ENCODE measurements around the gene ATP1A1. TPM values are rescaled to one million over a fixed set of nuclear protein-coding genes. Genes with fewer than 3 reads are reported as not detected.

The ATP1A1 gene
- total and polyA plus RNA-seq, 2 experiments from 2014 or later = 117 to 202 TPM

DNA sequence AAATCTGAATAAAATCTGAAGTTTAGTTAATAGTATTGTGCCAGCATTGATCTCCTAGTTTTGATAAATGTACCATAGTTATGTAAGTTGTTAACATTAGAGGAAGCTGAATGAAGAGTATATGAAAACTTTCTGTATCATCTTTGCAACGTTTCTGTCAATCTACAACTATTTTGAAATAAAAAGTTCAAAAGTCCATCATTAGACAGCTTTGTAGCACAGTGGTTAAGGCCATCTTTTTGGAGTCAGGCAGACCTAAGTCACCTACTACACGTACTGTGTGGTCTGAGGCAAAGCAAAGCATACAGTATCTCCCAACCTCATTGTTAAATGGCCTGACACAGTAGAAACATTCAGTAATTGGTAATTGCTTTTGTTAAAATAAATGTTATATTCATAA lies 47.9 kb upstream of the ATP1A1 start:
- Histone ChIP-seq H3K27ac (ENCODE audit: low read depth) (no peak overlapping the region), H3K4me3 (no peak overlapping the region), H3F3A (replicated peaks; ENCODE audit: low read depth) (no peaks in the 10 kb centered on the region), H3K4me2 (no peak overlapping the region), H4K20me1 (replicated peaks; ENCODE audit: insufficient read depth) (no peaks in the 10 kb centered on the region), H3K79me2 (replicated peaks; ENCODE audit: insufficient read depth) (no peaks in the 10 kb centered on the region), H3K27me3 (ENCODE audit: insufficient read depth) (no peaks in the 10 kb centered on the region), H2AFZ (no peak overlapping the region), H3K4me1 (ENCODE audit: insufficient read depth) (no peaks in the 10 kb centered on the region), H3K36me3 (ENCODE audit: insufficient read depth) (no peaks in the 10 kb centered on the region), H3K9me2 (ENCODE audit: insufficient read depth) (no peaks in the 10 kb centered on the region)
- Mint-ChIP-seq H3K27me3 (ENCODE audit: insufficient read depth, low read depth, poor library complexity) (no peaks in the 10 kb centered on the region), H3K27ac (no peak overlapping the region), H3K36me3 (ENCODE audit: low read depth) (no peaks in the 10 kb centered on the region), H3K9me3 (no peaks in the 10 kb centered on the region), H3K4me1 (peaks cover 5% of the 10 kb centered on the region; the same call in 1 of the 3 replicates), H3K4me3 (no peak overlapping the region)
- no peak for TF ChIP-seq REST (IDR thresholded peaks at IDR 0.05; ENCODE audit: unreplicated experiment)
- TF ChIP-seq, protein P1, sequence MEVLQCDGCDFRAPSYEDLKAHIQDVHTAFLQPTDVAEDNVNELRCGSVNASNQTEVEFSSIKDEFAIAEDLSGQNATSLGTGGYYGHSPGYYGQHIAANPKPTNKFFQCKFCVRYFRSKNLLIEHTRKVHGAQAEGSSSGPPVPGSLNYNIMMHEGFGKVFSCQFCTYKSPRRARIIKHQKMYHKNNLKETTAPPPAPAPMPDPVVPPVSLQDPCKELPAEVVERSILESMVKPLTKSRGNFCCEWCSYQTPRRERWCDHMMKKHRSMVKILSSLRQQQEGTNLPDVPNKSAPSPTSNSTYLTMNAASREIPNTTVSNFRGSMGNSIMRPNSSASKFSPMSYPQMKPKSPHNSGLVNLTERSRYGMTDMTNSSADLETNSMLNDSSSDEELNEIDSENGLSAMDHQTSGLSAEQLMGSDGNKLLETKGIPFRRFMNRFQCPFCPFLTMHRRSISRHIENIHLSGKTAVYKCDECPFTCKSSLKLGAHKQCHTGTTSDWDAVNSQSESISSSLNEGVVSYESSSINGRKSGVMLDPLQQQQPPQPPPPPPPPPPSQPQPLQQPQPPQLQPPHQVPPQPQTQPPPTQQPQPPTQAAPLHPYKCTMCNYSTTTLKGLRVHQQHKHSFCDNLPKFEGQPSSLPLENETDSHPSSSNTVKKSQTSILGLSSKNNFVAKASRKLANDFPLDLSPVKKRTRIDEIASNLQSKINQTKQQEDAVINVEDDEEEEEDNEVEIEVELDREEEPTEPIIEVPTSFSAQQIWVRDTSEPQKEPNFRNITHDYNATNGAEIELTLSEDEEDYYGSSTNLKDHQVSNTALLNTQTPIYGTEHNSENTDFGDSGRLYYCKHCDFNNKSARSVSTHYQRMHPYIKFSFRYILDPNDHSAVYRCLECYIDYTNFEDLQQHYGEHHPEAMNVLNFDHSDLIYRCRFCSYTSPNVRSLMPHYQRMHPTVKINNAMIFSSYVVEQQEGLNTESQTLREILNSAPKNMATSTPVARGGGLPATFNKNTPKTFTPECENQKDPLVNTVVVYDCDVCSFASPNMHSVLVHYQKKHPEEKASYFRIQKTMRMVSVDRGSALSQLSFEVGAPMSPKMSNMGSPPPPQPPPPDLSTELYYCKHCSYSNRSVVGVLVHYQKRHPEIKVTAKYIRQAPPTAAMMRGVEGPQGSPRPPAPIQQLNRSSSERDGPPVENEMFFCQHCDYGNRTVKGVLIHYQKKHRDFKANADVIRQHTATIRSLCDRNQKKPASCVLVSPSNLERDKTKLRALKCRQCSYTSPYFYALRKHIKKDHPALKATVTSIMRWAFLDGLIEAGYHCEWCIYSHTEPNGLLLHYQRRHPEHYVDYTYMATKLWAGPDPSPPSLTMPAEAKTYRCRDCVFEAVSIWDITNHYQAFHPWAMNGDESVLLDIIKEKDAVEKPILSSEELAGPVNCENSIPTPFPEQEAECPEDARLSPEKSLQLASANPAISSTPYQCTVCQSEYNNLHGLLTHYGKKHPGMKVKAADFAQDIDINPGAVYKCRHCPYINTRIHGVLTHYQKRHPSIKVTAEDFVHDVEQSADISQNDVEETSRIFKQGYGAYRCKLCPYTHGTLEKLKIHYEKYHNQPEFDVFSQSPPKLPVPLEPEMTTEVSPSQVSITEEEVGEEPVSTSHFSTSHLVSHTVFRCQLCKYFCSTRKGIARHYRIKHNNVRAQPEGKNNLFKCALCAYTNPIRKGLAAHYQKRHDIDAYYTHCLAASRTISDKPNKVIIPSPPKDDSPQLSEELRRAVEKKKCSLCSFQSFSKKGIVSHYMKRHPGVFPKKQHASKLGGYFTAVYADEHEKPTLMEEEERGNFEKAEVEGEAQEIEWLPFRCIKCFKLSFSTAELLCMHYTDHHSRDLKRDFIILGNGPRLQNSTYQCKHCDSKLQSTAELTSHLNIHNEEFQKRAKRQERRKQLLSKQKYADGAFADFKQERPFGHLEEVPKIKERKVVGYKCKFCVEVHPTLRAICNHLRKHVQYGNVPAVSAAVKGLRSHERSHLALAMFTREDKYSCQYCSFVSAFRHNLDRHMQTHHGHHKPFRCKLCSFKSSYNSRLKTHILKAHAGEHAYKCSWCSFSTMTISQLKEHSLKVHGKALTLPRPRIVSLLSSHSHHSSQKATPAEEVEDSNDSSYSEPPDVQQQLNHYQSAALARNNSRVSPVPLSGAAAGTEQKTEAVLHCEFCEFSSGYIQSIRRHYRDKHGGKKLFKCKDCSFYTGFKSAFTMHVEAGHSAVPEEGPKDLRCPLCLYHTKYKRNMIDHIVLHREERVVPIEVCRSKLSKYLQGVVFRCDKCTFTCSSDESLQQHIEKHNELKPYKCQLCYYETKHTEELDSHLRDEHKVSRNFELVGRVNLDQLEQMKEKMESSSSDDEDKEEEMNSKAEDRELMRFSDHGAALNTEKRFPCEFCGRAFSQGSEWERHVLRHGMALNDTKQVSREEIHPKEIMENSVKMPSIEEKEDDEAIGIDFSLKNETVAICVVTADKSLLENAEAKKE (CRISPR knock-in tag; IDR thresholded peaks at IDR 0.05) = no peak
- no peak for TF ChIP-seq EZH2 (IDR thresholded peaks at IDR 0.05; ENCODE audit: low read depth, unreplicated experiment)
- no peak for TF ChIP-seq CREB1 (CRISPR knock-in tag; IDR thresholded peaks at IDR 0.05; ENCODE audit: low read depth)
- TF ChIP-seq JUNB (IDR thresholded peaks at IDR 0.05; ENCODE audit: unreplicated experiment) = no peak
- no peak for TF ChIP-seq POLR2AphosphoS5 (IDR thresholded peaks at IDR 0.05; ENCODE audit: low read depth)
- TF ChIP-seq ZNF331 (CRISPR knock-in tag; IDR thresholded peaks at IDR 0.05; ENCODE audit: low read depth) = no peak
- TF ChIP-seq ZNF114 (CRISPR knock-in tag; IDR thresholded peaks at IDR 0.05) = no peak
- no peak for DNase-seq (ENCODE audit: low spot score)
- ATAC-seq = no peak
